Right lobe of liver (tissue), 4 donors: ENCODE data around the gene TOX3.

Experiments used
- POLR2A ChIP-seq: fragments of 450-650 bp; IDR thresholded peaks from one replicate; pipeline ENCODE4 v1.6.1; 2017; ENCODE audit warnings: antibody characterized with exemption, mild to moderate bottlenecking
- TF ChIP-seq, protein P1 (sequence below), 4 donors: fragments of 200-600 bp in 3 of 4; fragments of 450-650 bp in 1 of 4; IDR thresholded peaks; one replicate each; pipeline versions ENCODE4 v1.5.1 to v1.8.0; 2016 to 2022; ENCODE audit warnings: antibody characterized with exemption in 4 of 4, mild to moderate bottlenecking in 2 of 4
- donor health status: DM: no; HTN: no; CAD: no.
- donor health status: DM: no; HTN: no; CAD: no.
- donor health status: DM: no; HTN: yes; CAD: no.

- no peak for TF ChIP-seq POLR2A
- TF ChIP-seq, protein P1, sequence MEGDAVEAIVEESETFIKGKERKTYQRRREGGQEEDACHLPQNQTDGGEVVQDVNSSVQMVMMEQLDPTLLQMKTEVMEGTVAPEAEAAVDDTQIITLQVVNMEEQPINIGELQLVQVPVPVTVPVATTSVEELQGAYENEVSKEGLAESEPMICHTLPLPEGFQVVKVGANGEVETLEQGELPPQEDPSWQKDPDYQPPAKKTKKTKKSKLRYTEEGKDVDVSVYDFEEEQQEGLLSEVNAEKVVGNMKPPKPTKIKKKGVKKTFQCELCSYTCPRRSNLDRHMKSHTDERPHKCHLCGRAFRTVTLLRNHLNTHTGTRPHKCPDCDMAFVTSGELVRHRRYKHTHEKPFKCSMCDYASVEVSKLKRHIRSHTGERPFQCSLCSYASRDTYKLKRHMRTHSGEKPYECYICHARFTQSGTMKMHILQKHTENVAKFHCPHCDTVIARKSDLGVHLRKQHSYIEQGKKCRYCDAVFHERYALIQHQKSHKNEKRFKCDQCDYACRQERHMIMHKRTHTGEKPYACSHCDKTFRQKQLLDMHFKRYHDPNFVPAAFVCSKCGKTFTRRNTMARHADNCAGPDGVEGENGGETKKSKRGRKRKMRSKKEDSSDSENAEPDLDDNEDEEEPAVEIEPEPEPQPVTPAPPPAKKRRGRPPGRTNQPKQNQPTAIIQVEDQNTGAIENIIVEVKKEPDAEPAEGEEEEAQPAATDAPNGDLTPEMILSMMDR (IDR thresholded peaks at IDR 0.05) = no peak
Observed at GRCh38 chr16:52460639-52461178, 86.2 kb downstream of the TOX3 start.
